Gastrocnemius medialis (tissue), 4 donors: Measurements from ENCODE around the gene NEK11. TPM values are rescaled to one million over a fixed set of nuclear protein-coding genes. Genes with fewer than 3 reads are reported as not detected.
"Not testable (repeated sequence)": the region's sequence is repeated elsewhere in the genome, so short reads cannot be mapped to it uniquely, and the experiment has no call there.

Experiments
- ATAC-seq, 2 donors: fragments of 150-250 bp; one replicate each; pipeline ENCODE4 v1.9.1; 2016
- DNase-seq, 2 donors: peaks; one replicate each; pipeline ENCODE4 v3.0.0-alpha.2; 2019
- H3K27ac ChIP-seq, 4 donors: fragments of 200-600 bp; sonication (generic); 1 replicate in 1 of 4; 2 replicates in 3 of 4; pipeline ENCODE4 v1.5.1; 2016 to 2018; ENCODE audit warnings: mild to moderate bottlenecking in 2 of 4, moderate library complexity in 1 of 4
- H3K27me3 ChIP-seq, 3 donors: fragments of 200-600 bp; sonication (generic) in 2 of 3; 1 replicate in 1 of 3; 2 replicates in 2 of 3; pipeline versions ENCODE4 v1.5.1 to v1.6.0; 2016 to 2019; ENCODE audit warnings: mild to moderate bottlenecking in 1 of 3, moderate library complexity in 1 of 3
- H3K36me3 ChIP-seq, 2 donors: fragments of 200-600 bp; sonication (generic) in 1 of 2; one replicate each; pipeline ENCODE4 v1.5.1; 2017 to 2018
- H3K4me1 ChIP-seq, 2 donors: fragments of 200-600 bp; sonication (generic) in 1 of 2; one replicate each; pipeline ENCODE4 v1.5.1; 2016 to 2017; ENCODE audit warnings: mild to moderate bottlenecking in 2 of 2
- H3K4me3 ChIP-seq, 4 donors: fragments of 200-600 bp; sonication (generic) in 3 of 4; 1 replicate in 1 of 4; 2 replicates in 3 of 4; pipeline ENCODE4 v1.5.1; 2016 to 2019; ENCODE audit warnings: mild to moderate bottlenecking in 2 of 4
- H3K9me3 ChIP-seq, 3 donors: fragments of 200-600 bp; sonication (generic) in 2 of 3; 1 replicate in 1 of 3; 2 replicates in 2 of 3; pipeline ENCODE4 v1.5.1; 2016 to 2019
- CTCF ChIP-seq, 5 experiments: fragments of 450-650 bp in 3 of 5; fragments of 200-600 bp in 2 of 5; sonication (generic) in 2 of 5; IDR thresholded peaks in 4 of 5; conservative IDR thresholded peaks in 1 of 5; 1 replicate in 4 of 5; 2 replicates in 1 of 5; pipeline ENCODE4 v1.5.1; 2016 to 2019; ENCODE audit warnings: antibody characterized with exemption in 5 of 5, mild to moderate bottlenecking in 3 of 5, moderate library complexity in 3 of 5
- POLR2A ChIP-seq, 2 donors: fragments of 450-650 bp; IDR thresholded peaks; one replicate each; pipeline ENCODE4 v1.6.1; 2017; ENCODE audit warnings: antibody characterized with exemption in 2 of 2, mild to moderate bottlenecking in 2 of 2, moderate library complexity in 2 of 2
- in situ Hi-C, 4 donors: fragments of 200-750 bp; cut with MboI; loops; one replicate each; pipeline versions ENCODE4 v1.15.0 to v1.8.0; 2017; ENCODE audit warnings: low sequenced_read_pairs in 4 of 4
- intact Hi-C: fragments of 100-400 bp; cut with DNase I; formaldehyde crosslinking; loops from one replicate; pipeline ENCODE4 v1.15.1; 2023; ENCODE audit warnings: low total_unique reads
- total RNA-seq, 4 donors: library from RNA; depleted of rRNA; stranded (reverse); fragments of >200 nt; gene quantifications; one replicate each; pipeline versions ENCODE4 v1.1.0 to v1.2.3, GENCODE V29; 2016

Gene NEK11
- total RNA-seq, 4 donors from 2014 or later: 2.1 to 5.2 (median 2.5) TPM

GRCh38 chr3:131328721-131329120, 302.0 kb downstream of the NEK11 start:
- in situ Hi-C loops: no loop called here
- ATAC-seq: no peak
- H3K9me3 ChIP-seq: no peaks in the 10 kb centered on the region
- no peak overlapping the region for H3K27ac ChIP-seq
- H3K4me1 ChIP-seq: no peaks in the 10 kb centered on the region
- DNase-seq: no peak
- H3K27me3 ChIP-seq: no peaks in the 10 kb centered on the region
- H3K36me3 ChIP-seq: no peaks in the 10 kb centered on the region
- no peak overlapping the region for H3K4me3 ChIP-seq
- TF ChIP-seq POLR2A (IDR thresholded peaks at IDR 0.05): no peak
- TF ChIP-seq CTCF (IDR thresholded peaks at IDR 0.05 in 4 of 5, conservative IDR thresholded peaks at IDR 0.05 in 1 of 5): no peak
- intact Hi-C loops: no loop called here

- DNase-seq: no peak
- H3K4me3 ChIP-seq: no peak overlapping the region
- no peak overlapping the region for H3K27ac ChIP-seq
- H3K27me3 ChIP-seq: no peaks in the 10 kb centered on the region
- intact Hi-C loops (no loop called here), in situ Hi-C loops (no loop called here)
- no peaks in the 10 kb centered on the region for H3K9me3 ChIP-seq
- H3K4me1 ChIP-seq: no peaks in the 10 kb centered on the region
- no peaks in the 10 kb centered on the region for H3K36me3 ChIP-seq
- ATAC-seq: no peak
- TF ChIP-seq POLR2A (IDR thresholded peaks at IDR 0.05): no peak
- no peak for TF ChIP-seq CTCF (IDR thresholded peaks at IDR 0.05 in 4 of 5, conservative IDR thresholded peaks at IDR 0.05 in 1 of 5)
Measured at GRCh38 chr3:131329774-131330173, 303.1 kb downstream of the NEK11 start.

DNA sequence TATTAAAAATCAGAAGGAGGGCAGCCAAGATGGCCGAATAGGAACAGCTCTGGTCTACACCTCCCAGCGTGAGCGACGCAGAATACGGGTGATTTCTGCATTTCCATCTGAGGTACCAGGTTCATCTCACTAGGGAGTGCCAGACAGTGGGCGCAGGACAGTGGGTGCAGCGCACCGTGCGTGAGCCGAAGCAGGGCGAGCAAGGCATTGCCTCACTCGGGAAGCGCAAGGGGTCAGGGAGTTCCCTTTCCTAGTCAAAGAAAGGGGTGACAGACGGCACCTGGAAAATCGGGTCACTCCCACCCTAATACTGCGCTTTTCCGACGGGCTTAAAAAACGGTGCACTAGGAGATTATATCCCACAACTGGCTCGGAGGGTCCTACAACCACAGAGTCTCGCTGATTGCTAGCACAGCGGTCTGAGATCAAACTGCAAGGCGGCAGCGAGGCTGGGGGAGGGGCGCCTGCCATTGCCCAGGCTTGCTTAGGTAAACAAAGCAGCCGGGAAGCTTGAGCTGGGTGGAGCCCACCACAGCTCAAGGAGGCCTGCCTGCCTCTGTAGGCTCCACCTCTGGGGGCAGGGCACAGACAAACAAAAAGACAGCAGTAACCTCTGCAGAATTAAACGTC, 304.9 kb downstream of the NEK11 start:
- DNase-seq, H3K4me1 ChIP-seq, H3K9me3 ChIP-seq, in situ Hi-C loops, intact Hi-C loops, H3K36me3 ChIP-seq, H3K27me3 ChIP-seq, ATAC-seq, H3K27ac ChIP-seq, H3K4me3 ChIP-seq: not testable (repeated sequence)

GRCh38 chr3:131338948-131339640, 312.4 kb downstream of the NEK11 start:
- in situ Hi-C loops (no loop called here), intact Hi-C loops (no loop called here)
- Histone ChIP-seq H3K27me3 (no peaks in the 10 kb centered on the region), H3K4me3 (no peak overlapping the region), H3K9me3 (peaks cover 0 to 5% (median 0%) of the 10 kb centered on the region in 3 donors), H3K36me3 (no peaks in the 10 kb centered on the region), H3K4me1 (no peaks in the 10 kb centered on the region), H3K27ac (peak overlapping the region in 1 of 4 donors; percentile 0)
- no peak for TF ChIP-seq POLR2A (IDR thresholded peaks at IDR 0.05)
- TF ChIP-seq CTCF (IDR thresholded peaks at IDR 0.05 in 4 of 5, conservative IDR thresholded peaks at IDR 0.05 in 1 of 5): no peak
- DNase-seq (no peak), ATAC-seq (no peak)

DNA sequence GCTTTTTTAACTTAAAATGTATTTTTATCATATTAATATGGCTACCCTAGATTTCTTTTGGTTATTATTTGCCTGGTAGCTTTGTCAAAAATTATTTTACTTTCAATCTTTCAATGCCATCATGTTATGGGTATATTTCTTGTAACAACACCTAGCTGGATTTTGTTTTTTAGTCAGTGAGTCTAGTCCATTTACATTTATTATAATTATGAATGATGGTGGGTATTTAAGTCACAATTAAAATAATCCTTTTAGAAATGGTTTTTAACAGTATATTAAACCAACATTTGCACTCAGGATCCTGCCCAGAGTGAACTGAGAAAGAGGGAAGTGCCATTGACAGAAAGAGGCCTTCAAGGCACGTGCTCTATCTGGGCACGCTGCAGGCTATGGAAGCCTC, 315.1 kb downstream of the NEK11 start:
- TF ChIP-seq POLR2A (IDR thresholded peaks at IDR 0.05): no peak
- no peak for TF ChIP-seq CTCF (IDR thresholded peaks at IDR 0.05 in 4 of 5, conservative IDR thresholded peaks at IDR 0.05 in 1 of 5)

More for the DNA sequence above, 315.1 kb downstream of the NEK11 start:
- DNase-seq: no peak
- H3K27me3 ChIP-seq: no peaks in the 10 kb centered on the region
- H3K36me3 ChIP-seq: no peaks in the 10 kb centered on the region
- intact Hi-C loops: no loop called here
- ATAC-seq: no peak
- no peaks in the 10 kb centered on the region for H3K4me1 ChIP-seq
- in situ Hi-C loops: no loop called here
- H3K4me3 ChIP-seq: no peak overlapping the region
- no peak overlapping the region for H3K27ac ChIP-seq
- peaks cover 0 to 5% (median 0%) of the 10 kb centered on the region in 3 donors for H3K9me3 ChIP-seq
